Endothelial cell of umbilical vein (primary cell): Measurements from ENCODE around the gene PIGH.
"Not testable (repeated sequence)": the region's sequence is repeated elsewhere in the genome, so short reads cannot be mapped to it uniquely, and the experiment has no call there.

ENCODE experiments used
- CTCF ChIP-seq, 2 donors: IDR thresholded peaks; 1 replicate in 1 of 2; 2 replicates in 1 of 2; pipeline ENCODE4 v1.5.1; 2011; ENCODE audit warnings: low read length in 2 of 2, mild to moderate bottlenecking in 2 of 2, moderate library complexity in 2 of 2, control low read depth in 1 of 2, inconsistent platforms in 1 of 2, low read depth in 1 of 2; ENCODE audit not compliant: insufficient read depth in 1 of 2; ENCODE audit errors: extremely low read depth in 1 of 2
- EZH2 ChIP-seq: IDR thresholded peaks from 2 replicates; pipeline ENCODE4 v1.6.1; 2012; ENCODE audit warnings: borderline replicate concordance, low read depth, mild to moderate bottlenecking, moderate library complexity, low read length, inconsistent platforms; ENCODE audit not compliant: severe bottlenecking
- FOS ChIP-seq: IDR thresholded peaks from 2 replicates; pipeline ENCODE4 v1.6.1; 2011; ENCODE audit warnings: mild to moderate bottlenecking, low read length, moderate library complexity, borderline replicate concordance; ENCODE audit not compliant: insufficient read depth
- GATA2 ChIP-seq: IDR thresholded peaks from 2 replicates; pipeline ENCODE4 v1.7.0; 2011; ENCODE audit warnings: low read depth, mild to moderate bottlenecking, moderate library complexity, mixed read lengths, low read length; ENCODE audit not compliant: insufficient read length, insufficient read depth
- MAX ChIP-seq: IDR thresholded peaks from 2 replicates; pipeline ENCODE4 v1.6.1; 2011; ENCODE audit not compliant: insufficient read depth, insufficient read length
- POLR2A ChIP-seq: IDR thresholded peaks from 2 replicates; pipeline ENCODE4 v1.6.1; 2012; ENCODE audit warnings: low read depth, mild to moderate bottlenecking, control low read depth, low read length
- POLR2AphosphoS5 ChIP-seq: IDR thresholded peaks from 2 replicates; pipeline ENCODE4 v1.6.1; 2012; ENCODE audit warnings: low read depth, mild to moderate bottlenecking, control low read depth, low read length, moderate library complexity; ENCODE audit not compliant: insufficient read depth

GRCh38 chr14:67626131-67626530 lies 26.1 kb upstream of the PIGH start:
- TF ChIP-seq CTCF (IDR thresholded peaks at IDR 0.05; ENCODE audit: extremely low read depth in 1 of 2, insufficient read depth in 1 of 2, low read depth in 1 of 2, low read length in 2 of 2); POLR2AphosphoS5; POLR2A; FOS; EZH2; GATA2; MAX: not testable (repeated sequence)
